HCT116 (cell line): Measurements from ENCODE around the gene LDLRAD4. TPM values are rescaled to one million over a fixed set of nuclear protein-coding genes. Genes with fewer than 3 reads are reported as not detected.

Source experiments
- ATAC-seq: fragments of 200-7000 bp; cut with Tn5 transposase; 2 replicates; pipeline ENCODE4 v1.9.1; 2020; ENCODE audit warnings: mild to moderate bottlenecking, moderate library complexity
- BruUV-seq: library from RNA; stranded (reverse); fragments of 400-500 nt; replicated peaks from 2 replicates; lab custom pipeline; 2021; lab: Mats Ljungman, UMichigan
- CTCF ChIA-PET: fragments of 300-600 bp; sonication (Branson Sonifier 250); formaldehyde crosslinking; loops from one replicate; lab custom pipeline; 2021; ENCODE audit warnings: antibody characterized with exemption; lab: Charles Lee
- POLR2A ChIA-PET: fragments of 300-600, 350-600 bp; sonication (Branson Sonifier 250); formaldehyde crosslinking; loops from one replicate; lab custom pipeline; 2021; ENCODE audit warnings: antibody characterized with exemption; lab: Charles Lee
- RAD21 ChIA-PET, 2 experiments: fragments of 300-600 bp; sonication (Branson Sonifier 250); formaldehyde crosslinking; loops; one replicate each; lab custom pipeline; 2023; ENCODE audit warnings: low total read pairs in 2 of 2; ENCODE audit not compliant: uncharacterized antibody in 2 of 2, unreplicated experiment in 2 of 2, low non-redundant PET in 1 of 2; lab: Charles Lee
- DNase-seq: peaks from one replicate; pipeline ENCODE4 v3.0.0-alpha.2; 2010; ENCODE audit warnings: low read depth, low spot score
- H2AFZ ChIP-seq: fragments of 200-600 bp; shearing (Covaris generic), sonication (generic); 2 replicates; pipeline ENCODE4 v1.6.1; 2017; ENCODE audit warnings: low read depth, mixed run types, mixed read lengths, antibody characterized with exemption, low read length; ENCODE audit not compliant: poor library complexity, severe bottlenecking
- H3K27ac ChIP-seq: 2 replicates; pipeline ENCODE4 v1.5.1; 2012; ENCODE audit warnings: low read depth, low read length
- H3K27me3 ChIP-seq: fragments of 200-600 bp; sonication (generic); 2 replicates; pipeline ENCODE4 v1.6.1; 2016; ENCODE audit warnings: mixed run types, low read length, mixed read lengths; ENCODE audit not compliant: insufficient read depth
- H3K36me3 ChIP-seq, 2 experiments: fragments of 200-500 bp in 1 of 2; fragments of 200-600 bp in 1 of 2; sonication (Bioruptor generic) in 1 of 2; sonication (generic) in 1 of 2; 2 replicates each; pipeline versions ENCODE4 v1.5.1 to v1.6.1; 2014 to 2016; ENCODE audit warnings: low read length in 2 of 2, inconsistent platforms in 1 of 2, mixed read lengths in 1 of 2, mixed run types in 1 of 2; ENCODE audit not compliant: insufficient read depth in 2 of 2, control insufficient read depth in 1 of 2
- H3K4me1 ChIP-seq, 2 experiments: fragments of 200-600 bp in 1 of 2; sonication (generic) in 1 of 2; 2 replicates each; pipeline versions ENCODE4 v1.5.1 to v1.6.1; 2012 to 2017; ENCODE audit warnings: low read length in 2 of 2, inconsistent platforms in 1 of 2, mild to moderate bottlenecking in 1 of 2, mixed read lengths in 1 of 2, mixed run types in 1 of 2, moderate library complexity in 1 of 2; ENCODE audit not compliant: insufficient read depth in 2 of 2, control insufficient read depth in 1 of 2
- H3K4me2 ChIP-seq: fragments of 200-600 bp; sonication (generic); 2 replicates; pipeline ENCODE4 v1.6.1; 2017; ENCODE audit warnings: mixed run types, low read length, mixed read lengths
- H3K4me3 ChIP-seq, 2 experiments: fragments of 200-600 bp in 1 of 2; sonication (generic) in 1 of 2; replicated peaks in 1 of 2; 2 replicates each; pipeline ENCODE4 v1.5.1; 2011 to 2016; ENCODE audit warnings: low read length in 2 of 2, control low read depth in 1 of 2, low read depth in 1 of 2, mild to moderate bottlenecking in 1 of 2, mixed read lengths in 1 of 2, mixed run types in 1 of 2
- H3K79me2 ChIP-seq: fragments of 200-600 bp; sonication (generic); 2 replicates; pipeline ENCODE4 v1.6.1; 2017; ENCODE audit warnings: mild to moderate bottlenecking, mixed run types, low read length, moderate library complexity, mixed read lengths; ENCODE audit not compliant: insufficient read depth
- H3K9ac ChIP-seq: fragments of 200-600 bp; sonication (generic); 2 replicates; pipeline ENCODE4 v1.6.1; 2016; ENCODE audit warnings: low read length, mixed read lengths
- H3K9me2 ChIP-seq: fragments of 200-600 bp; sonication (generic), shearing (Covaris generic); 2 replicates; pipeline ENCODE4 v1.6.1; 2017; ENCODE audit warnings: mixed run types, mild to moderate bottlenecking, moderate library complexity; ENCODE audit not compliant: insufficient read depth
- H3K9me3 ChIP-seq, 2 experiments: fragments of 200-500 bp in 1 of 2; fragments of 200-600 bp in 1 of 2; sonication (Bioruptor generic) in 1 of 2; sonication (generic) in 1 of 2; 2 replicates each; pipeline ENCODE4 v1.6.1; 2014 to 2017; ENCODE audit warnings: low read length in 2 of 2, mixed read lengths in 2 of 2, inconsistent platforms in 1 of 2, low read depth in 1 of 2, mild to moderate bottlenecking in 1 of 2, mixed run types in 1 of 2, moderate library complexity in 1 of 2; ENCODE audit not compliant: control insufficient read depth in 1 of 2, insufficient read depth in 1 of 2
- H4K20me1 ChIP-seq: fragments of 200-600 bp; sonication (generic), shearing (Covaris generic); 2 replicates; pipeline ENCODE4 v1.6.1; 2017; ENCODE audit warnings: mixed run types, mild to moderate bottlenecking, moderate library complexity; ENCODE audit not compliant: insufficient read depth
- EGR1 ChIP-seq: IDR thresholded peaks from 2 replicates; pipeline ENCODE4 v1.6.1; 2012; ENCODE audit warnings: low read depth
- ELF1 ChIP-seq: IDR thresholded peaks from 2 replicates; pipeline ENCODE4 v1.6.1; 2012; ENCODE audit warnings: low read depth, borderline replicate concordance
- EZH2phosphoT487 ChIP-seq: fragments of 200-600 bp; IDR thresholded peaks from 2 replicates; pipeline ENCODE4 v1.6.1; 2018; ENCODE audit warnings: antibody characterized with exemption, borderline replicate concordance
- FOSL1 ChIP-seq: IDR thresholded peaks from 2 replicates; pipeline ENCODE4 v1.6.1; 2012; ENCODE audit warnings: low read depth
- JUND ChIP-seq: IDR thresholded peaks from 2 replicates; pipeline ENCODE4 v1.6.1; 2012
- SIN3A ChIP-seq: IDR thresholded peaks from 2 replicates; pipeline ENCODE4 v1.6.1; 2012; ENCODE audit warnings: low read depth
- SP1 ChIP-seq: IDR thresholded peaks from 2 replicates; pipeline ENCODE4 v1.6.1; 2012; ENCODE audit warnings: low read depth
- intact Hi-C: fragments of 100-400 bp; cut with micrococcal nuclease; formaldehyde crosslinking; loops from 2 replicates; pipeline ENCODE4 v1.10.0; 2022
- total RNA-seq: library from RNA; stranded (reverse); gene quantifications from one replicate; pipeline ENCODE4 v1.2.1, GENCODE V29; 2021; ENCODE audit not compliant: unreplicated experiment
- TF ChIP-seq, protein P1 (sequence below): IDR thresholded peaks from 2 replicates; pipeline ENCODE4 v1.6.1; 2011; ENCODE audit warnings: mild to moderate bottlenecking, low read length, moderate library complexity; ENCODE audit not compliant: insufficient replicate concordance; ENCODE audit errors: extremely low read depth
- TF ChIP-seq, protein P2 (sequence below), 3 experiments: fragments of 200-600 bp in 1 of 3; sonication (generic) in 1 of 3; IDR thresholded peaks in 2 of 3; conservative IDR thresholded peaks in 1 of 3; 2 replicates each; pipeline ENCODE4 v1.5.1; 2012 to 2017; ENCODE audit warnings: low read depth in 2 of 3, low read length in 2 of 3, antibody characterized with exemption in 1 of 3, borderline replicate concordance in 1 of 3, control low read depth in 1 of 3, mild to moderate bottlenecking in 1 of 3, mixed read lengths in 1 of 3, mixed run types in 1 of 3, moderate library complexity in 1 of 3; ENCODE audit not compliant: insufficient read depth in 1 of 3

Gene LDLRAD4
- total RNA-seq, 1 experiment from 2014 or later = 1.2 TPM

DNA sequence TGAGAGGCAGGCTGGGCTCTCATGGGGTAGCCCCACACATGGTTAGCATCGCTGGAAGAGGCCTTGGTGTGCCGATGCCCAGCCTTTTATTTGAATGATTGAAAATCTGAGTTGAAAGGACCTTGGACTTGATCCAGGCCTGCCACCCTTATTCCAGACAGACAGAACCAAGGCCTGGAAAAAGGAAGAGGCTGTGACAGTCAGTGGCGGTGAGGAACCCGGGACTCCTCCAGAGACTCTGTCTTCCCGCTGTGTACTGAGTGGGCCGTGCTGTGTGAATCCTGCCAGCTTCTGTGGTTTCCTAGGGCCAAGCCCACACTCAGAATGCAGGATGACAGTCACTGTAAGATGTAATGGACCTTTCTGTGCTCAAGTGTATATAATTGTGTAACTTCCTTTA, 218.5 kb downstream of the LDLRAD4 start (continued):
- TF ChIP-seq, protein P1, sequence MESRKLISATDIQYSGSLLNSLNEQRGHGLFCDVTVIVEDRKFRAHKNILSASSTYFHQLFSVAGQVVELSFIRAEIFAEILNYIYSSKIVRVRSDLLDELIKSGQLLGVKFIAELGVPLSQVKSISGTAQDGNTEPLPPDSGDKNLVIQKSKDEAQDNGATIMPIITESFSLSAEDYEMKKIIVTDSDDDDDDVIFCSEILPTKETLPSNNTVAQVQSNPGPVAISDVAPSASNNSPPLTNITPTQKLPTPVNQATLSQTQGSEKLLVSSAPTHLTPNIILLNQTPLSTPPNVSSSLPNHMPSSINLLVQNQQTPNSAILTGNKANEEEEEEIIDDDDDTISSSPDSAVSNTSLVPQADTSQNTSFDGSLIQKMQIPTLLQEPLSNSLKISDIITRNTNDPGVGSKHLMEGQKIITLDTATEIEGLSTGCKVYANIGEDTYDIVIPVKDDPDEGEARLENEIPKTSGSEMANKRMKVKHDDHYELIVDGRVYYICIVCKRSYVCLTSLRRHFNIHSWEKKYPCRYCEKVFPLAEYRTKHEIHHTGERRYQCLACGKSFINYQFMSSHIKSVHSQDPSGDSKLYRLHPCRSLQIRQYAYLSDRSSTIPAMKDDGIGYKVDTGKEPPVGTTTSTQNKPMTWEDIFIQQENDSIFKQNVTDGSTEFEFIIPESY = no peak
- TF ChIP-seq JUND (no peak), ELF1 (no peak)
- TF ChIP-seq, all 23 proteins: peak for 0

DNA sequence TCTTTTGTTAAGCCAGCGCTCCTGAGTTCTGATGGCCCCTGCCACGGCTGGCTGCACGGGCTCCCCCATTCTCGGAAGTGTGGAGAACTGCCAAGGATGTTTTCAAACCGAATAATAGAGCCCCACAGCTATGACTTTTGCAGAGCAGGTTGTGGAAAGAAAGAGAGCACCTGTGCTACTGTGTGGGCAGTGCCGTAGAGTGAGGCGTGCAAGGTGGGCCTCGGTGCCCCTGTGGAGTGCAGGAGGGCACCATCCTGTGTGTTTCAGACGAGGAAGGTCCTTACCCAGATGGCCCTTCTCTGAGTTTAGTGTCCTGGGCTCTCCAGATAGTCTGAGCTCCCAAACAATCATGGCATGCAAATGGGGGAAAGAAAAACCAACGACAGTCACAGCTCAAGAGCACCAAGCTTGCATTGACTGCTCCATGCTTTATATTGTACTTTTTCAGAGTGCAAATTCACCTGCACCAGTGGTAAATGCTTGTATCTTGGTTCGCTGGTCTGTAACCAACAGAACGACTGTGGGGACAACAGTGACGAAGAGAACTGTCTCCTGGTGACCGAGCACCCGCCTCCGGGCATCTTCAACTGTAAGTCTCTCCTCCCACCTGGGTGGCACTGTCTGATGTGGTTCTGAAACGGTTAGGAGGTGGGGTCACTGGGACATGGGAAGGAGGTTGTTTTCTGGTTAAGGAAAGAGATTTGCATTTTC, 219.4 kb downstream of the LDLRAD4 start:
- Histone ChIP-seq H3K27me3 (no peaks in the 10 kb centered on the region), H3K4me2 (no peak overlapping the region), H4K20me1 (no peaks in the 10 kb centered on the region), H3K79me2 (no peaks in the 10 kb centered on the region), H3K4me3 (no peak overlapping the region), H3K36me3 (no peaks in the 10 kb centered on the region), H3K9me2 (no peaks in the 10 kb centered on the region), H3K9ac (no peak overlapping the region), H3K9me3 (no peaks in the 10 kb centered on the region), H3K4me1 (no peaks in the 10 kb centered on the region), H2AFZ (no peak overlapping the region), H3K27ac (no peak overlapping the region)
- TF ChIP-seq EGR1 = no peak
- TF ChIP-seq, protein P2, sequence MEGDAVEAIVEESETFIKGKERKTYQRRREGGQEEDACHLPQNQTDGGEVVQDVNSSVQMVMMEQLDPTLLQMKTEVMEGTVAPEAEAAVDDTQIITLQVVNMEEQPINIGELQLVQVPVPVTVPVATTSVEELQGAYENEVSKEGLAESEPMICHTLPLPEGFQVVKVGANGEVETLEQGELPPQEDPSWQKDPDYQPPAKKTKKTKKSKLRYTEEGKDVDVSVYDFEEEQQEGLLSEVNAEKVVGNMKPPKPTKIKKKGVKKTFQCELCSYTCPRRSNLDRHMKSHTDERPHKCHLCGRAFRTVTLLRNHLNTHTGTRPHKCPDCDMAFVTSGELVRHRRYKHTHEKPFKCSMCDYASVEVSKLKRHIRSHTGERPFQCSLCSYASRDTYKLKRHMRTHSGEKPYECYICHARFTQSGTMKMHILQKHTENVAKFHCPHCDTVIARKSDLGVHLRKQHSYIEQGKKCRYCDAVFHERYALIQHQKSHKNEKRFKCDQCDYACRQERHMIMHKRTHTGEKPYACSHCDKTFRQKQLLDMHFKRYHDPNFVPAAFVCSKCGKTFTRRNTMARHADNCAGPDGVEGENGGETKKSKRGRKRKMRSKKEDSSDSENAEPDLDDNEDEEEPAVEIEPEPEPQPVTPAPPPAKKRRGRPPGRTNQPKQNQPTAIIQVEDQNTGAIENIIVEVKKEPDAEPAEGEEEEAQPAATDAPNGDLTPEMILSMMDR (IDR thresholded peaks at IDR 0.05 in 2 of 3, conservative IDR thresholded peaks at IDR 0.05 in 1 of 3; ENCODE audit: borderline replicate concordance in 1 of 3, insufficient read depth in 1 of 3, low read depth in 2 of 3, low read length in 2 of 3) = no peak
- no peak for TF ChIP-seq EZH2phosphoT487
- TF ChIP-seq SIN3A = no peak
- TF ChIP-seq FOSL1 = no peak
- TF ChIP-seq SP1 = no peak
- DNase-seq = no peak
- ATAC-seq = no peak
- POLR2A ChIA-PET = no interaction called here
- RAD21 ChIA-PET = no interaction called here
- intact Hi-C loops = no loop called here
- BruUV-seq = no TSS peak
- CTCF ChIA-PET = no interaction called here
